Spleen (tissue), 11 donors: Measurements from ENCODE around the gene C8B. TPM values are rescaled to one million over a fixed set of nuclear protein-coding genes. Genes with fewer than 3 reads are reported as not detected.

Source experiments
- DNase-seq: peaks from one replicate; pipeline ENCODE4 v3.0.0-alpha.2; 2020
- H3K27ac ChIP-seq, 8 donors: fragments of 200-600 bp; sonication (generic) in 7 of 8; 1 replicate in 4 of 8; 2 replicates in 4 of 8; pipeline versions ENCODE4 v1.5.0 to v1.8.0; 2016 to 2021; ENCODE audit warnings: inconsistent platforms in 4 of 8, mild to moderate bottlenecking in 4 of 8, moderate library complexity in 1 of 8
- H3K27me3 ChIP-seq, 7 donors: fragments of 200-600 bp; sonication (generic) in 6 of 7; replicated peaks in 1 of 7; 1 replicate in 4 of 7; 2 replicates in 3 of 7; pipeline versions ENCODE4 v1.5.0 to v1.8.0; 2016 to 2021; ENCODE audit warnings: inconsistent platforms in 3 of 7, mild to moderate bottlenecking in 1 of 7
- H3K36me3 ChIP-seq, 6 donors: fragments of 200-600 bp; sonication (generic) in 5 of 6; 1 replicate in 4 of 6; 2 replicates in 2 of 6; pipeline versions ENCODE4 v1.5.0 to v1.8.0; 2016 to 2021; ENCODE audit warnings: inconsistent platforms in 2 of 6
- H3K4me1 ChIP-seq, 6 donors: fragments of 200-600 bp; sonication (generic) in 5 of 6; 1 replicate in 3 of 6; 2 replicates in 3 of 6; pipeline versions ENCODE4 v1.5.0 to v1.8.0; 2016 to 2021; ENCODE audit warnings: inconsistent platforms in 3 of 6
- H3K4me3 ChIP-seq, 8 donors: fragments of 200-600 bp; sonication (generic) in 7 of 8; 1 replicate in 4 of 8; 2 replicates in 4 of 8; pipeline versions ENCODE4 v1.5.0 to v1.8.0; 2016 to 2021; ENCODE audit warnings: inconsistent platforms in 4 of 8, mild to moderate bottlenecking in 4 of 8, moderate library complexity in 2 of 8
- H3K9me3 ChIP-seq, 8 donors: fragments of 200-600 bp; sonication (generic) in 7 of 8; 1 replicate in 4 of 8; 2 replicates in 4 of 8; pipeline versions ENCODE4 v1.5.0 to v1.8.0; 2016 to 2021; ENCODE audit warnings: inconsistent platforms in 4 of 8
- CTCF ChIP-seq, 11 experiments: fragments of 200-600 bp in 7 of 11; fragments of 450-650 bp in 4 of 11; sonication (generic) in 4 of 11; IDR thresholded peaks in 8 of 11; conservative IDR thresholded peaks in 3 of 11; 1 replicate in 7 of 11; 2 replicates in 4 of 11; pipeline versions ENCODE4 v1.4.0 to v1.8.0; 2016 to 2021; ENCODE audit warnings: antibody characterized with exemption in 11 of 11, inconsistent platforms in 4 of 11, mild to moderate bottlenecking in 1 of 11
- POLR2A ChIP-seq, 3 donors: fragments of 450-650 bp; IDR thresholded peaks; one replicate each; pipeline ENCODE4 v1.5.1; 2017; ENCODE audit warnings: antibody characterized with exemption in 3 of 3, mild to moderate bottlenecking in 1 of 3
- POLR2AphosphoS5 ChIP-seq, 3 donors: sonication (generic); formaldehyde crosslinking; IDR thresholded peaks; one replicate each; pipeline ENCODE4 v1.5.1; 2017; ENCODE audit warnings: antibody characterized with exemption in 3 of 3
- WGBS, 5 donors: extraction: QIAGEN DNeasy Blood & Tissue Kit in 3 of 5; methylation state at CpG; one replicate each; pipeline versions ENCODE4 v1.1.5 to v1.1.7; 2013 to 2018; 5-methylcytosine and 5-hydroxymethylcytosine counted together
- intact Hi-C: fragments of 100-400 bp; cut with DNase I; formaldehyde crosslinking; loops from one replicate; pipeline ENCODE4 v1.15.0; 2023; ENCODE audit warnings: low total_unique reads
- polyA plus RNA-seq, 3 donors: library from polyadenylated mRNA; stranded (reverse); fragments of 200-250 nt; gene quantifications; one replicate each; pipeline ENCODE4 v1.2.1, GENCODE V29; 2013
- total RNA-seq, 7 donors: library from RNA; depleted of rRNA in 3 of 7; stranded (reverse); fragments of >200 nt in 3 of 7; fragmentation: NEBNext Ultra II Directional in 4 of 7; extraction: Animal tissue kit (Norgen Biotek cat#: 25700) in 4 of 7; gene quantifications; one replicate each; pipeline versions ENCODE4 v1.1.0 to v1.2.1, GENCODE V29; 2016 to 2021
- donor health status: healthy with polysubstance abuse.
- donor health status: DM: no; HTN: no; CAD: no; lungs with moderate emphysema.
- donor health status: DM: no; HTN: no; CAD: no.
- donor health status: Bipolar disorder and iron deficiency.
- donor health status: healthy.
- donor health status: DM: no; HTN: no; CAD: no.
- donor health status: DM: yes; HTN: yes; CAD: no.

C8B gene
- total and polyA plus RNA-seq, 10 donors: not detected

GRCh38 chr1:56986397-56986796 is 20.6 kb upstream of the C8B start:
- no peak for DNase-seq
- Histone ChIP-seq H3K9me3 (no peaks in the 10 kb centered on the region), H3K4me3 (no peak overlapping the region), H3K27me3 (no peaks in the 10 kb centered on the region), H3K4me1 (no peaks in the 10 kb centered on the region), H3K36me3 (no peaks in the 10 kb centered on the region), H3K27ac (no peak overlapping the region)
- 59 to 91% (median 74%) methylated on average over 2 of the region's 2 CpGs for WGBS, 5 donors
- no peak for TF ChIP-seq POLR2AphosphoS5 (IDR thresholded peaks at IDR 0.05)
- TF ChIP-seq POLR2A (IDR thresholded peaks at IDR 0.05): no peak
- TF ChIP-seq CTCF (IDR thresholded peaks at IDR 0.05 in 8 of 11, conservative IDR thresholded peaks at IDR 0.05 in 3 of 11): no peak
- intact Hi-C loops: no loop called here

- no peak for TF ChIP-seq CTCF (IDR thresholded peaks at IDR 0.05 in 8 of 11, conservative IDR thresholded peaks at IDR 0.05 in 3 of 11)
- no peak for TF ChIP-seq POLR2AphosphoS5 (IDR thresholded peaks at IDR 0.05)
- TF ChIP-seq POLR2A (IDR thresholded peaks at IDR 0.05): no peak
- intact Hi-C loops: no loop called here
- no peak overlapping the region for H3K4me3 ChIP-seq
- WGBS, 5 donors: 74 to 93% (median 82%) methylated on average over 2 of the region's 2 CpGs
- DNase-seq: no peak
- H3K27ac ChIP-seq: no peak overlapping the region
- no peaks in the 10 kb centered on the region for H3K27me3 ChIP-seq
- H3K4me1 ChIP-seq: no peaks in the 10 kb centered on the region
- H3K9me3 ChIP-seq: no peaks in the 10 kb centered on the region
- no peaks in the 10 kb centered on the region for H3K36me3 ChIP-seq
Observed at GRCh38 chr1:56985857-56986256, 20.0 kb upstream of the C8B start.

GRCh38 chr1:56983484-56983883 is 17.7 kb upstream of the C8B start:
- H3K4me3 ChIP-seq: no peak overlapping the region
- no peak for DNase-seq
- TF ChIP-seq CTCF (IDR thresholded peaks at IDR 0.05 in 8 of 11, conservative IDR thresholded peaks at IDR 0.05 in 3 of 11): no peak
- no peak for TF ChIP-seq POLR2A (IDR thresholded peaks at IDR 0.05)
- 63 to 79% (median 76%) methylated on average over 5 to 6 of the region's 6 CpGs for WGBS, 5 donors
- H3K4me1 ChIP-seq: no peaks in the 10 kb centered on the region
- intact Hi-C loops: no loop called here
- no peaks in the 10 kb centered on the region for H3K27me3 ChIP-seq
- no peaks in the 10 kb centered on the region for H3K36me3 ChIP-seq
- no peaks in the 10 kb centered on the region for H3K9me3 ChIP-seq
- H3K27ac ChIP-seq: no peak overlapping the region

GRCh38 chr1:56979986-56980755 is 14.4 kb upstream of the C8B start:
- WGBS, 5 donors: 37 to 52% (median 42%) methylated on average over 4 of the region's 4 CpGs
- Histone ChIP-seq H3K27ac (no peak overlapping the region), H3K4me1 (no peaks in the 10 kb centered on the region), H3K27me3 (peaks cover 0 to 7% (median 0%) of the 10 kb centered on the region in 7 donors), H3K4me3 (no peak overlapping the region), H3K9me3 (no peaks in the 10 kb centered on the region), H3K36me3 (no peaks in the 10 kb centered on the region)
- TF ChIP-seq CTCF (IDR thresholded peaks at IDR 0.05 in 8 of 11, conservative IDR thresholded peaks at IDR 0.05 in 3 of 11): no peak
- no peak for TF ChIP-seq POLR2AphosphoS5 (IDR thresholded peaks at IDR 0.05)
- TF ChIP-seq POLR2A (IDR thresholded peaks at IDR 0.05): no peak
- no peak for DNase-seq
- intact Hi-C loops: no loop called here
